ENCODE results near the gene LRMDA.
A peak's percentile ranks its signal among the peaks of the same experiment; 100 is the strongest.

Gene LRMDA

GRCh38 chr10:76044751-76045150 lies 613.3 kb downstream of the LRMDA start:
- H3K4me3 ChIP-seq (ENCODE audit: insufficient read depth in 1 of 2, low read depth in 1 of 2, low read length in 2 of 2) = no peak overlapping the region
- H3K9ac ChIP-seq (ENCODE audit: low read length) = no peak overlapping the region
- H2BK15ac ChIP-seq (ENCODE audit: low read depth, poor library complexity, severe bottlenecking) = no peak overlapping the region
- H3K4me2 ChIP-seq (ENCODE audit: low read length, poor library complexity, severe bottlenecking) = no peak overlapping the region
- peaks cover 0 to 8% of the 10 kb centered on the region in 2 experiments for H3K27me3 ChIP-seq (ENCODE audit: control insufficient read depth in 1 of 2, insufficient read depth in 1 of 2, low read length in 2 of 2)
- H3K4me1 ChIP-seq (ENCODE audit: control insufficient read depth, insufficient read depth, low read depth, low read length) = no peaks in the 10 kb centered on the region
- no peak overlapping the region for H3K18ac ChIP-seq (ENCODE audit: low read depth in 1 of 2, low read length in 2 of 2)
- H3K79me1 ChIP-seq (replicated peaks; ENCODE audit: low read length, poor library complexity, severe bottlenecking) = no peaks in the 10 kb centered on the region
- no peak overlapping the region for H4K91ac ChIP-seq (ENCODE audit: low read length)
- no peak overlapping the region for H3K4ac ChIP-seq (ENCODE audit: low read depth in 1 of 2, low read length in 2 of 2)
- no peak for DNase-seq
- H3K14ac ChIP-seq (ENCODE audit: low read length in 2 of 2) = no peak overlapping the region
- no peak overlapping the region for H2BK12ac ChIP-seq (ENCODE audit: low read length in 2 of 2)
- H3K27ac ChIP-seq (ENCODE audit: low read length, poor library complexity, severe bottlenecking) = no peak overlapping the region
- peaks cover under 1% of the 10 kb centered on the region for H3K9me3 ChIP-seq (ENCODE audit: control insufficient read depth, low read length)
- H2AFZ ChIP-seq (ENCODE audit: low read depth, low read length) = no peak overlapping the region
- no peak overlapping the region for H2BK5ac ChIP-seq (ENCODE audit: low read depth, low read length, poor library complexity, severe bottlenecking)
- H2BK120ac ChIP-seq (ENCODE audit: low read depth, low read length) = no peak overlapping the region
- no peak overlapping the region for H4K8ac ChIP-seq (ENCODE audit: low read length)
- no peak overlapping the region for H2AK5ac ChIP-seq (ENCODE audit: low read length, severe bottlenecking)
- no peaks in the 10 kb centered on the region for H3K36me3 ChIP-seq (ENCODE audit: control insufficient read depth in 1 of 2, insufficient read depth in 2 of 2, low read depth in 1 of 2, low read length in 2 of 2)
- H3K23ac ChIP-seq (ENCODE audit: low read length in 2 of 2) = no peak overlapping the region

DNA sequence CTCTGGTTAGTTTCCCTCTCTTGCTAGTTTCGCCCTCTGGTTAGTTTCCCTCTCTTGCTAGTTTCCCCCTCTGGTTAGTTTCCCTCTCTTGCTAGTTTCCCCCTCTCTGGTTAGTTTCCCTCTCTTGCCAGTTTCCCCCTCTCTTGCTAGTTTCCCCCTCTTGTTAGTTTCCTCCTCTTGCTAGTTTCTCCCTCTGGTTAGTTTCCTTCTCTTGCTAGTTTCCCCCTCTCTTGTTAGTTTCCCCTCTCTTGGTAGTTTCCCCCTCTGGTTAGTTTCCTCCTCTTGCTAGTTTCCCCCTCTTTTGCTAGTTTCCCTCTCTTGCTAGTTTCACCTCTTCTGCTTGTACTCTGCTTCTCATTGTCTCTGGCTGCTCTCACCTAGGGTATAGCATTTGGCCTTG lies 613.8 kb downstream of the LRMDA start:
- 95% methylated on average over 1 of the region's 1 CpG for WGBS
- no peak overlapping the region for H3K9ac ChIP-seq (ENCODE audit: low read length)
- no peaks in the 10 kb centered on the region for H3K9me3 ChIP-seq (ENCODE audit: control insufficient read depth, low read length)
- H3K4ac ChIP-seq (ENCODE audit: low read depth in 1 of 2, low read length in 2 of 2) = no peak overlapping the region
- no peak overlapping the region for H2AFZ ChIP-seq (ENCODE audit: low read depth, low read length)
- no peak overlapping the region for H3K4me2 ChIP-seq (ENCODE audit: low read length, poor library complexity, severe bottlenecking)
- H3K4me3 ChIP-seq (ENCODE audit: insufficient read depth in 1 of 2, low read depth in 1 of 2, low read length in 2 of 2) = no peak overlapping the region
- no peak overlapping the region for H4K91ac ChIP-seq (ENCODE audit: low read length)
- H3K4me1 ChIP-seq (ENCODE audit: control insufficient read depth, insufficient read depth, low read depth, low read length) = no peaks in the 10 kb centered on the region
- H3K27ac ChIP-seq (ENCODE audit: low read length, poor library complexity, severe bottlenecking) = no peak overlapping the region
- no peak overlapping the region for H2BK12ac ChIP-seq (ENCODE audit: low read length in 2 of 2)
- no peak overlapping the region for H3K18ac ChIP-seq (ENCODE audit: low read depth in 1 of 2, low read length in 2 of 2)
- no peaks in the 10 kb centered on the region for H3K36me3 ChIP-seq (ENCODE audit: control insufficient read depth in 1 of 2, insufficient read depth in 2 of 2, low read depth in 1 of 2, low read length in 2 of 2)
- no peaks in the 10 kb centered on the region for H3K79me1 ChIP-seq (replicated peaks; ENCODE audit: low read length, poor library complexity, severe bottlenecking)
- no peak overlapping the region for H3K23ac ChIP-seq (ENCODE audit: low read length in 2 of 2)
- no peak for DNase-seq
- no peak overlapping the region for H4K8ac ChIP-seq (ENCODE audit: low read length)
- H3K27me3 ChIP-seq (ENCODE audit: control insufficient read depth in 1 of 2, insufficient read depth in 1 of 2, low read length in 2 of 2) = peaks cover 0 to 8% of the 10 kb centered on the region in 2 experiments
- no peak overlapping the region for H3K14ac ChIP-seq (ENCODE audit: low read length in 2 of 2)
- no peak overlapping the region for H2AK5ac ChIP-seq (ENCODE audit: low read length, severe bottlenecking)
- no peak overlapping the region for H2BK5ac ChIP-seq (ENCODE audit: low read depth, low read length, poor library complexity, severe bottlenecking)
- H2BK120ac ChIP-seq (ENCODE audit: low read depth, low read length) = no peak overlapping the region
- H2BK15ac ChIP-seq (ENCODE audit: low read depth, poor library complexity, severe bottlenecking) = no peak overlapping the region

DNA sequence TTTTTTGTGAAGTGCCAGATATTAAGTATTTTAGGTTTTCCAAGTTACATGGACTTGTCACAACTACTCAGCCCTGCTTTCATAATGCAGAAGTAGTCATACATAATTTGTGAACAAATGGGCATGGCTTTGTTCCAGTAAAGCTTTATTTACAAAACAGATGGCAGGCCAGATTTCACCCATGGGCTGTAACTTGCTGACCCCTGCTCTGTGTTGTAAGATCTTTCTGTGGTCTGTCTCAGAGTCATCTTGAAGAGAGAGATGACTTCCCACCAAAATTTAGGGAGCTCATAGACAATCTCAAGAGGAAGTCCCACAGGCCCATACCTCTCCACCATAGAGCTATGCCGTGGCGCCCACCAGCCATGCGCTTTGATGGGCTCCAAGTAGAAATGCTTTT lies 616.1 kb downstream of the LRMDA start:
- no peak overlapping the region for H4K91ac ChIP-seq (ENCODE audit: low read length)
- peaks cover 0 to 8% of the 10 kb centered on the region in 2 experiments for H3K27me3 ChIP-seq (ENCODE audit: control insufficient read depth in 1 of 2, insufficient read depth in 1 of 2, low read length in 2 of 2)
- no peak overlapping the region for H2BK15ac ChIP-seq (ENCODE audit: low read depth, poor library complexity, severe bottlenecking)
- H3K27ac ChIP-seq (ENCODE audit: low read length, poor library complexity, severe bottlenecking) = no peak overlapping the region
- H2BK120ac ChIP-seq (ENCODE audit: low read depth, low read length) = no peak overlapping the region
- no peaks in the 10 kb centered on the region for H3K4me1 ChIP-seq (ENCODE audit: control insufficient read depth, insufficient read depth, low read depth, low read length)
- no peak overlapping the region for H3K14ac ChIP-seq (ENCODE audit: low read length in 2 of 2)
- H3K36me3 ChIP-seq (ENCODE audit: control insufficient read depth in 1 of 2, insufficient read depth in 2 of 2, low read depth in 1 of 2, low read length in 2 of 2) = no peaks in the 10 kb centered on the region
- H3K79me1 ChIP-seq (replicated peaks; ENCODE audit: low read length, poor library complexity, severe bottlenecking) = no peaks in the 10 kb centered on the region
- DNase-seq = no peak
- H3K4ac ChIP-seq (ENCODE audit: low read depth in 1 of 2, low read length in 2 of 2) = no peak overlapping the region
- H3K4me2 ChIP-seq (ENCODE audit: low read length, poor library complexity, severe bottlenecking) = no peak overlapping the region
- whole genome bisulfite sequencing = 96% methylated on average over 3 of the region's 3 CpGs
- H3K4me3 ChIP-seq (ENCODE audit: insufficient read depth in 1 of 2, low read depth in 1 of 2, low read length in 2 of 2) = no peak overlapping the region
- H4K8ac ChIP-seq (ENCODE audit: low read length) = no peak overlapping the region
- H3K9me3 ChIP-seq (ENCODE audit: control insufficient read depth, low read length) = no peaks in the 10 kb centered on the region
- no peak overlapping the region for H2AFZ ChIP-seq (ENCODE audit: low read depth, low read length)
- no peak overlapping the region for H2AK5ac ChIP-seq (ENCODE audit: low read length, severe bottlenecking)
- no peak overlapping the region for H2BK12ac ChIP-seq (ENCODE audit: low read length in 2 of 2)
- no peak overlapping the region for H3K23ac ChIP-seq (ENCODE audit: low read length in 2 of 2)
- no peak overlapping the region for H2BK5ac ChIP-seq (ENCODE audit: low read depth, low read length, poor library complexity, severe bottlenecking)
- H3K18ac ChIP-seq (ENCODE audit: low read depth in 1 of 2, low read length in 2 of 2) = no peak overlapping the region
- H3K9ac ChIP-seq (ENCODE audit: low read length) = no peak overlapping the region

DNA sequence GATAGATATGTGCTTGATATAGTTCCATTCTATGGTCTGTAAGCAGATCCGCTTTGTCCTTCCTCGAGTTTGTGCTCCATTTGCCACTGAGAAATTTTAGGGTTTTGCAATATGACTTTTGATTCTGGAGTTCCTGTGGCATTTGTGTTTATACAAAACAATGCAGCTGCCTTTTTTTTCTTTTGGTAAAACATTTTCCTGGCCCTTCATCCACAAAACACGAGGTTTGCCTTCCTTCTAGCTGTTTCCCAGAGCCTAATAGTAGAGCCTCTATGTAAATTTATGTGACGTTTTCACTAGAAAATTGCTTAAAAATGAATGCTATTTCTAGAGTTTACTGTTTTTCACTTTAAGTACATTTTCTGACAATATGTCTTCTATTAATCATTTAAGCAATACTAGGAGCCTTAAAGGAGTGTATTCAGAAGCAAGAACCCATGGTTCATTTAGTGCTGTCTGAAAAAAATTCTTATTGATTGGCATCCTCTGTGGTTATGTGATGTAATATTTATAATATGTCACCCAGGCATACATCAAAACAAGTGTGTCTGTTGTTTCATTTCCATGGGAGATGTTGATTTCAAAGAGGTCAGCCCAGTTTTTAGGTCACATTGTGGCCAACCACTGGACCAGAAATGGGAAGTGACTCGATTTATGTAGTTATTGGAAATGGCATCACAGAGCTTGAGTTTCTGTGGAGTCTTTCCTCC lies 618.3 kb downstream of the LRMDA start:
- Histone ChIP-seq H2BK12ac (ENCODE audit: low read length in 2 of 2) (no peak overlapping the region), H4K8ac (ENCODE audit: low read length) (no peak overlapping the region), H3K9ac (ENCODE audit: low read length) (no peak overlapping the region), H2AFZ (ENCODE audit: low read depth, low read length) (no peak overlapping the region), H3K4me1 (ENCODE audit: control insufficient read depth, insufficient read depth, low read depth, low read length) (no peaks in the 10 kb centered on the region), H3K4ac (ENCODE audit: low read depth in 1 of 2, low read length in 2 of 2) (no peak overlapping the region), H3K14ac (ENCODE audit: low read length in 2 of 2) (no peak overlapping the region), H3K18ac (ENCODE audit: low read depth in 1 of 2, low read length in 2 of 2) (peak overlapping the region in 1 of 2 experiments; percentile 59), H2BK120ac (ENCODE audit: low read depth, low read length) (no peak overlapping the region), H3K79me1 (replicated peaks; ENCODE audit: low read length, poor library complexity, severe bottlenecking) (no peaks in the 10 kb centered on the region), H2AK5ac (ENCODE audit: low read length, severe bottlenecking) (no peak overlapping the region), H3K23ac (ENCODE audit: low read length in 2 of 2) (no peak overlapping the region), H3K4me3 (ENCODE audit: insufficient read depth in 1 of 2, low read depth in 1 of 2, low read length in 2 of 2) (no peak overlapping the region), H3K27me3 (ENCODE audit: control insufficient read depth in 1 of 2, insufficient read depth in 1 of 2, low read length in 2 of 2) (peaks cover 0 to 6% of the 10 kb centered on the region in 2 experiments), H4K91ac (ENCODE audit: low read length) (no peak overlapping the region), H2BK15ac (ENCODE audit: low read depth, poor library complexity, severe bottlenecking) (no peak overlapping the region), H3K9me3 (ENCODE audit: control insufficient read depth, low read length) (no peaks in the 10 kb centered on the region), H3K4me2 (ENCODE audit: low read length, poor library complexity, severe bottlenecking) (no peak overlapping the region), H2BK5ac (ENCODE audit: low read depth, low read length, poor library complexity, severe bottlenecking) (no peak overlapping the region), H3K36me3 (ENCODE audit: control insufficient read depth in 1 of 2, insufficient read depth in 2 of 2, low read depth in 1 of 2, low read length in 2 of 2) (no peaks in the 10 kb centered on the region), H3K27ac (ENCODE audit: low read length, poor library complexity, severe bottlenecking) (no peak overlapping the region)
- 98% methylated on average over 3 of the region's 5 CpGs for WGBS
- peak; percentile 45 for DNase-seq

All from mesenchymal stem cell (in vitro differentiated cells and primary cell).